ENCODE measurements around the gene DCLRE1B.

The DCLRE1B gene

DNA sequence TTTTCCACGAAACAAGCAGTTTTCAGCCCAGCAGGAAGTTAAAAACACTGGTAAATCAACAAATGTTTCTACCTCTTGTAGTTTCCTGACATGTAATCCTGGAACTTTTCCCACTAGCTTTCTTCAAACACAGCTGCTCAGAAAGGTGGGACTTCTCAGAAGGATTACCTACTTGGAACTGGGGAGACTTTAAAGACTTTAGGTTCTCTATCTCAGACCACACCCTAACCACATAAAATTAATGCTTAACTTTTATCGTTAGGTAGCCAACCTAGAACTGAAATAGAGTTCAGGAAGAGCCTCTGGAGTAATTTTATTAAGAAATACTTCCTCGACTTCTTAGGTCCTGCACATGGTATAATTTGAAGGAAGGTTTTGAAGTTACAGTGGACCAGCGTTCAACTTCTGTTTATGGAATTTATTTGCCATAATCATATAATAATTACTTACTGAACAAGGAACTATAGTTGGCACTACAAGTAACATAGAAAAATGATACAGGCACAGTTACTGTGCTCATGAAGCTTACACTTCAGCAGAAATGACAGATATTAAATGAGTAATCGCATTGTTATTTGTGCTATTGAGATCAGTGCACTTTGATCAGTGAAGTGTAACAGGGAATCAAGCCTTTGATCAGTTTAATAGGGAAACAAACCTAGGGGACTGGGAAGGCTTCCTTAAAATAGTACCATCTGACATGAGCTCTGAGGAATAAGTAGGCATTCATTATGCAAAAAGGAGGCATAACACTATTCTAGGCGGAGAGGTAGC is 17.5 kb upstream of the DCLRE1B start, which contains the start of gene BCL2L15:
Gene BCL2L15, minus strand, starts transcription at position 180 of the 774 bp plus-strand sequence. CDS start 206 bp downstream, outside the sequence.
- no peak for DNase-seq

DNA sequence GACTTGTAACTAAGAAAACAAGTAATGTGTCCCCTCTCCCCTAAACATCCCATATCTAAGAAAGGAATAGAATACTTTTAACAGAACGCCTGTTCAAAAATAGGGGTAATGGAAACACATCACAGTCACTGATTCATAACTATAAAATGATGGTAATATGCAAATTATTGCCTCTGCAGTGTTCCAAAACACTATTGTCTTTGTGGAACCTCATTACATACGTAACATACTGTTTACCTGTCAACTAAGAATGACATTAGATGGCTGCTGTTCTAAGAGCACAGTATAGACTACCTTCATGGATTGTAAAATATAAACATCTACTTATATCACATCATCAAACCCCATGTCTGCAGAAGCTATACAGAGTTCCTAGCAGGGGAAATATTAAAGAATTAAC is 14.3 kb upstream of the DCLRE1B start:
- DNase-seq, result no peak

DNA sequence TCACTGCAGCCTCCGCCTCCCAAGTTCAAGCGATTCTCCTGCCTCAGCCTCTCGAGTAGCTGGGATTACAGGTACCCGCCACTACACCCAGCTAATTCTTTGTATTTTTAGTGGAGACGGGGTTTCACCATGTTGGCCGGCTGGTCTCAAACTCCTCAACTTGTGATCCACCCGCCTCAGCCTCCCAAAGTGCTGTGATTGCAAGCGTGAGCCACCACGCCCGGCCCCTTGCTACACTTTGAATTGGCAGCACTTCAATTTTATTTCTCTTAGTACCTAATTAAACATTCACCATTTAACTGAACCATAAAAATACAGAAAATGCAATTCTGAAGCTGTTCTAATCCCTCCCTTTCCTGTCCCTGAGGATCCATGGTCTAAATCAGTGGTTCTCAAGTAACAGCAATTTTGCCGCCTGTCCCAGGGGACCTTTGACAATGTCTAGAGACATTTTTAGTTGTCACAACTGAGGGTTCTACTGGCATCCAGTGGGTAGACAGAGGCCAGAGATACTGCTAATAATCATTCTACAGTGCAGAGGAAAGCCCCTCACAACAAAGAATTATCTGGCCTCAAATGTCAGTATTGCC is 13.4 kb upstream of the DCLRE1B start:
- DNase-seq, result no peak

DNA sequence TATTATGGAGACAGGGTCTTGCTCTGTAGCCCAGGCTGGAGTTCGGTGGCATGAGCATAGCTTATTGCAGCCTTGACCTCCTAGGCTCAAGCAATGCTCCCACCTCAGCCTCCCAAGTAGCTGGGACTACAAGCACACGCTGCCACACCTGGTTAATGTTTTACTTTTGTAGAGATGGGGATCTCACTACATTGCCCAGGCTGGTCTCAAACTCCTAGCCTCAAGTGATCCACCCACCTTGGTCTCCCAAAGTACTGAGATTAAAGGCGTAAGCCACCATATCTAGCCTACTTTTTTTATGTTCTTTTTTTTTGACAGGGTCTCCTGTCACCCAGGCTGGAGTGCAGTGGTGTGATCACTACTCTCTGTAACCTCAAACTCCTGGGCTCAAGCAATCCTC is 11.9 kb upstream of the DCLRE1B start:
- no peak for DNase-seq

DNA sequence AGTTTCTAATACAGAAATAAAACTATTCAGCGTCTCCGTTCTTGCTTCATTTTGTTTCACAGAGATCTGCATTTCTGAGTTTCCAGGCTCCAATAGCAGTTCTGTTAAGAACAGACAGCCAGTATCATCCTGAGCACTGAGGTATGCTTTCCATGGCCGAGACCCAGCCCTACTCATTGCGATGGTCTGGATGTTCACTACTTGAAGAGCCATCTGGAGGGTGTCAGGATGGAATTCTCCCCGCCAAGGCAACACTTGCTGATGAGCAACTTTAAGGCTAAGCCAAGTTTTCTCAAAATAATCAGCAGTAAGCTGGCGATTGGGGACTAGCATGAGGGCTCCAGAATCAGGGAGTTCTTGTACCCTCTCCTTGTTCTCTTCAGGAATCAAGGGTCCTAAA is 10.0 kb upstream of the DCLRE1B start:
- no peak for DNase-seq

DNA sequence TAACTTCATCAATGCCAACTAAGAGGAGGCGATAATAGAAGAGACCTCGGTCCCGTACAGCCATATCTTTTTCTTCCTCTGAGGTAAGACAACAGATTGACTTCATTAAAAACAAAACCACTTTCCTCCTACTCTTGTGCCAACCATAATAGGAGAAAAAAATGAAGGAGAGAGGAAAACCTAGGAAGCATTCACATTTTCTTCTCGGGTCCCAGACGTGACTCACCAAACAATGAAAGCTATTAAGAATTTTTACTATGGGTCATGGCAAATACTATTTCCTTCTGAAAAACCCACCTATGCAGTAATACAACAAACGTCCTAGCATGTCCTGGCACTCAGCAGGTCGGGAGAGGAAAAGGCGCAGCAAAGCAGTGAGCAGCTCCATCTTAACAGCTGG is 9.2 kb upstream of the DCLRE1B start:
- no peak for DNase-seq

DNA sequence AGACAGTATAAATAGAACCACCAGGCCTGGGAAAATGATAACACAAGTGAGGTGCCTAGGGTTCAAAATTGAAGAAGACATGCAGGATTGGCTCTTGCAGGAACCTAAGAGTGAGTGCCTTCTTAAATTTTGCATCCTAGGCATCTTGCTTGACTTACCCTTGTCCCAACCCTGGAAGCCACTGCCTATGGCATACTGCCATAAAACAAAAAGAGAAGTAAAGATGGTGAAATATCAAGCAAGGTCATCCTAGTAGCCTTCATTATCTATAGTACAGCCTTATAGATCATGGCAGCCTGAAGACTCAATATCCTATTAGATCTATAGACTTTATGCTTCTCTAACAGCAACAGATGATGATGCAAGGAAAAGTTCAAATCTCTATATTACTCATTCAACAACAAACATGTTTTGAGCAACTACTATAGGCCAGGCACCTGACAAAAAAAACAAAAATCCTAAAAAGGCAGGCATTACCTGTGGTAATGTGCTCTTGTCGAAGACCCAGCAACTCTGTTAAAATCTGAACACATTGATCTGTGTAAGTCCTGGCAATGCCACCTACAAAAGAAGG is 6.8 kb upstream of the DCLRE1B start:
- DNase-seq, result no peak

DNA sequence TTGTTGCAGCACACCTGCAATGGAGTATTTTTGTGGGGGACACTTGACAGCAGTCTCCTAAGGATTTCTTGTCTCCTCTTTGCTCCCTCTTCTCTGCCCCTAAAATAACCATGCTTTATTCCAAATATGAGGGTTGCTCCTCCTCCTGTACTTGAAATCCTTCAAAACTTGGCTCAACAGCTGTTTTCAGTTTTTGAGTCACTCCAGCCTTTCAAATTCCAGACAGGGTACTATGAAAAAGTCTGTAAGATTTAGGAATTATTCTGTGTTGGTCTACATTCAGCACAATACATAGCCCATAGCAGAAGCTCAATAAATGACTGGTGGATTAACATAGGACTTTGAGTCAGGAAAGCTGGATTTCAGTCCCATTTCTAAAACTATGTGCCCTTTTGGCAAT is 6.0 kb upstream of the DCLRE1B start:
- DNase-seq, result no peak

DNA sequence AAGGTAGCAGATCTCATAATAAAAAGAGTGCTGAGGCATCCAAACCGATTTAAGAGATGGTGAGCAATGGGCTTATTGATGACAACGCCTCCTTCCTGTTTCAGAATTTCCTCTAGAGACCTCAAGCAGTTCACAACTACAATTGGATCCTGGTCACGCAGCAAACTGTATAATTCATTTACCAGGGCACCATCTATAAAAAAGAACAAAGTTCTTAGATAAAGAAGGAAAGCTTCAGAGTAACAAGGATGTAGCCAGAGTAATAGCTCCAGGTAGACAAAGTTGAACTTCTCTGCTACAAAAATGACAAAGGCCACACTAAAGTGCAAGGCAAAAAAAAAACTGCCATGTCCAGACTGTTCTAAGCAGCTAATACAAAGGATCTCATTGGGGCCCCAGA is 3.9 kb upstream of the DCLRE1B start:
- DNase-seq, result no peak

DNA sequence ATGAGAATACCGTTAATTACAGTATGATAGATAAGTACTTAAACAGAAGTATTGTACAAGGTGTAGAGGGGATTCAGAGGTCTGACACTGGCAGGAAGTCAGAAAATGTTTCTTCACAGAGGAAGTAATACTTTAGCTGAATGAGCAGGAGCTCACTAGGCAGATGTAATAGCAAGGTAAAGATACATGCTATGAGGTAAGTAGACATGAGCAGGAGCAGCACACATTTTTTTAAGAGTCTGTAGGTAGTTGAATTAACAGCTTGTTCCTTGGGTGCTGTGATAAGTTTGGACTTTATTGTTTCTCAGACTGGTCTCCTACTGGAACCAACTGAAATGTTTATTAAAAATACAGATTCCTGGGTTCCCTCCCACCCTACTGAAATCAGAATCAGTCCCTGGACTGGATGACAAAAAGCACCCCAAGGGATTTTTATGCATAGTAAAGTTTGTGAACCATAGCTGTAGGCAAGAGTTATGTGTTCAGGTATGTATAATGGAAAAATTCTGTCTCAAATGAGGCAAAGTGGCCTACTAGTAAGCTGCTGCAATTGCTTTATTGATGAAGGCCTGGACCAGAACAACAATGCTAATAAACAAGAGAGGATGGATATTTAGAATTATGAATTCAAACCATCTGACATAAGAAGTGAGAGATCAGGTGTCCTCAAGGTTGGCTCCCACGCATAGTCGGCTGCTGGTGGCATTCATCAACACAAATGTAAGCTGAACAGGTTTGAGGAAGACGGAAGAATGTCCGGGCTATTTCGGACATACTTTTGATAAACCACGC is 1.4 kb upstream of the DCLRE1B start:
- no peak for DNase-seq

DNA sequence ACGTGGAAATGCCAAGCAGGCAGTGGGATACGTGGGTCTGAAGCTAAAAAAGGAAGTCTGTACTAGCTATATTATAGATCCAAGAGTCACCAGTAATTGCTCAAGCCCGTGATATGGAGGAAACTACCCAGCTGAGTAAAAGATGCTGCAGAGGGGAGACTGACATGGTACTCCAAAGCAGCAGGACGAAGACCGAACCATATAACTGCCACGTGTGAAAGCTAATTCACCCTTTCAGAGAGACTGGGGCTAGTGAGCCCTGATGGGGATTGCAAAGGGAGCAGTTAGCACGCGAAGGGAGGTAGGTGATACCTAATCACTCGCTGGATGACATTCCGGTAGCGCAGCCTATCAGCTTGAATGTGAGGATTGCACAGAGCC is 843 bp upstream of the DCLRE1B start:
- DNase-seq, result peak; percentile 5

DNA sequence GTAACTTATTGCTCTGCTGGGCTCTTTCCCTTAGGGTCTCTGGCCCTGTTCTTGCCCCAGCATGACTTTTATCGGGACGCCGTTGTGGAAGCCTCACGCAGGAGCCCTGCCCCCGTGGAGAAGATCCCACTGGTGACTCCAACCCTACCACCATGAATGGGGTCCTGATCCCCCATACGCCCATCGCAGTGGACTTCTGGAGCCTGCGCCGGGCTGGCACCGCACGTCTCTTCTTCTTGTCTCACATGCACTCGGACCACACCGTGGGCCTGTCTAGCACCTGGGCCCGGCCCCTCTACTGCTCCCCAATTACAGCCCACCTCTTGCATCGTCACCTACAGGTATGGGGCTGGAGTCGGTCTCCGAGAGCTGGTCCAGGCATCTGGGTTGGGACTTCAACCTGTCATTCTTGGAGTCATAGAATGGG is 322 bp downstream of the DCLRE1B start:
- DNase-seq, result peak; percentile 22

DNA sequence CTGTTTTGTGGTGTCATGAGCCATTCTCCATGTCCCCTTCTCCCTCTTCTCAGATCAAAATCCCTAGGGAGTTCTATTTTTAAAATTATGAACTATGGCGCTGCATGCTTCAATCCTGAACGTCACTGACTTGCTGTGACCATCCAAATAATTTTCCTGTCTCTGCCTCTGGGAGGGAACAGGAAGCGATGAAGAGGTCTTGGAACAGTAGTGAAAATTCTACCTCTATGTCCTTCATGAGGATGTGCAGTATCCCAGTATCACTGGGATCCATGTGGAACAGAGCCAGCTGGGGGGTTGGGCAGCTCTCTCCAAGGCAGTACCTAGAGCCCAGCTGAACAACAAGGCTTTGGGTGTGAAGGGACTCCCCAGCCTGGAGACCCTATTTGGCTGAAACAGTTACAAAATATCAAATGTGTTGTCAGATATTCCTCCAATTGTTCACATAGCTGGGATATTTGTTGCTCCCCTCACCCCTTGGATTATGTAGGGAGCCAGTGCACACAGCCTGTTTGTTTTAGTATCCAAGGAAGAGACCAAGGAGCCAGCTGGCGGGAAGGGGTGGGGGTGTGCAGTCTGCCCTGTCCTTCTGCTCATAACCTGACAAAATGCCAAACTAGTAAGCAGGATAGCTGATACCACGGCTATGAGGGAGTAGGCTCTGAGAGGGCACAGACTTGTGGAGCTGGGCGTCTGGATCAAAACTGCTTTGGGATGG is 7.6 kb downstream of the DCLRE1B start:
- DNase-seq, result no peak

DNA sequence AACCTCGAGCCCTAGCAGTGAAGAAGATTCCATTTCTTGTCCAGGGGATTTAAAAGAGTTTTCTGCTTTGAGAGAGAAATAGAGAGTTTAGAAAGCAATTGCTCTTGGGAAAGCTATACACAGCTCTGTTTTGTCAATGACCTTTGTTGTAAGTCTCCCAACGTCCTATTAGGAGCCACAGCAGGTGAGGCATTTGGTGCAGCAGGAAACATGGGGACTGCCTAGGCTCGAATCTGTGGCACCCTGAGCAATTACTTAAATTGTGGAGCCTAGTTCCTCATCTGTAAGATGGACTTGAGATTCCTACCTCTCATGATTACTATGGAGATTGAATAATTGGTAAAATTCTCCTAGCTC is 8.2 kb downstream of the DCLRE1B start:
- DNase-seq, result no peak

DNA sequence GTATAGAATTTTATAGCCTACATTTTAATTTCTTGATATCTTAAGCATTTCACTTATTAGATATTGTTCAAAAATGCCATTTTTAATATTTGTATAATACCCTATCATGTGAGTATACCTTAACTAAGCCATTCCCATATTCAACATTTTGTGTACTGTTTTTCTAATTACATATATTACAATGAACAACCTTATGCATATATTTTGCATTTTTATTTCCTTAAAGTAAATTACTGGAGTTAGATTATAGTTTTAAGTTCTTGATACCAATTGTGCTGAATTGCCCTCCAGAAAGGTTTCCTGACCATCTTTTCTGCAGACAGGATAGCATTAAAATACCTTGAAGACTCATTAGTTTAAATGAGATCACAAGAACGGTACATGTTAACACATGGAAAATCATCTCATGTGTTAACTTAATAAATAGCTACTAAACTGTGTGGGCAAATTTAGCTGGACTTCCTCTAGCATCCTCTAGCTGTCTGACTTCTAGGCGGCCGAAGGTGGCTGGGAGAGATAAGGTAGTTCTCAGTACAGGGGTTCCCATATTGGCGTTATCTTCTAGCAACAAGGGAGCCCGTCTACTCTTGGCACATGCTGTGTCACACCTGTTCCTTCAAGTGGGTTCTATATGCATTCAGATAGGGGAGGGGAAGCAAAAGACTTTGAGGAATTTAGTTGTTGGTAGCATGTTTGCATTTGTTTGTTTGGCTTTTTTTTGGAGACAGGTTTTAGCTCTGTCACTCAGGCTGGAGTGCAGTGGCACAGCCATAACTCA is 8.9 kb downstream of the DCLRE1B start:
- no peak for DNase-seq

DNA sequence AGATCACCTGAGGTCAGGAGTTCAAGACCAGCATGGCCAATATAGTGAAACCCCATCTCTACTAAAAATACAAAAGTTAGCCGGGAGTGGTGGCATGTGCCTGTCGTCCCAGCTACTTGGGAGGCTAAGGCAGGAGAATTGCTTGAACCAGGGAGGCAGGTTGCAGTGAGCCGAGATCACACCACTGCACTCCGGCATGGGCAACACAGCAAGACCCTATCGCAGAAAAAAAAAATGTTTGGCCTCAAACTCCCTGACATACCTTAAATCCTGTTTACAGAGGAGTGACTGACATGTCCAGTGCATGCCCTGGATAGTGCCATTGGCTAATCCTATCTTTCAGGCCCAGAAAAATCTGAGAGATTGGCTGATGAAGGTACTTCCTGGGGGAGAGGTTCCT is 11.8 kb downstream of the DCLRE1B start:
- DNase-seq, result no peak

DNA sequence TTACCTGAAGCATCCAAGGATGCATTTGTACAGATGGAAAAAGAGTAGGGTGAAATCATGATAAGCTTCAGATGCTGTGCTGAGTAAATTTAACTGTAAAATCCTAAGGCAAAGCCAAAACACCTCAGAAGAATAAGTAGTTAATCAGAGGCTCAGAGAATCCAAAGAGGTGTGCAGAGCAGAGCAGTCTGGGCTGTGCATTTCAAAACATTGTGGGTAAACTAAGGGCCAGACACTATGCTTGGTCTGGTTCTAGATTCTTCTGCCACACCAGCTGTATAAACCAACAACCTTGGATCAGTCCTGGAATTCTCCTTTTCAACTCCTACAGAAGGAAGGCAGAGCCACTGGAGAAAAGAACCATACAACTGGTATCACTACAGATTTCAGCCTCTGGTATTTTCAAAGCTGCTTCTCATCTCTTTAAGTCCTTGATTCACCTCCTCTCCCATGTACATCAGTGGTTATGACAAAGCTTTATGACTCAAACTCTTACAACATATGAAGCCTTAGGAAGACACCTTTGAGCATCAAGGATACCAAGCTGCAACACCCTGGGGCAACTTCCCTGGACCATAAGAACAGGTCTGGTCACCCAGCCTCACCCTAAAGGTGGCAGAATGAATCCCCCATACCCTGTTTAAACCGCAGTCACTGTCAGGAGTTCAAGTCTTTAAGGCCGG is 12.4 kb downstream of the DCLRE1B start:
- no peak for DNase-seq

DNA sequence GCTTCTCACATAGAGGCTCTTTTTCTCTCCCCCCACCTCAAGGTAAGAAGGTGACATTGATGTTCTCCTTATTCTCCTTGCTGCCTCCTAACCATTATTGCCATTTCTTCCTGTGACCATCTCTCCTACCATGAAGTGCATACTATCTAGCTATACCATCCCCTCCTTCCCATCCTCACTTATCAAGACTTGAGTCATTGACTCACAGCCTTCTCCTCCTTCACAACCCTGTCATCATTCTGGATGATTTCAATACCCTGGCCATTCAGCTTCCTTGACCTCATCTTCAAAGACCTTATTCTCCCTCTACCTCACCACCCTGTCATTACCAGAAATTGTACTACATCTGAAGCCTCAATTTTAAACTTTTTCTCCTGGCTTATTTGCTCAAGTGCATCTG is 13.1 kb downstream of the DCLRE1B start:
- no peak for DNase-seq

DNA sequence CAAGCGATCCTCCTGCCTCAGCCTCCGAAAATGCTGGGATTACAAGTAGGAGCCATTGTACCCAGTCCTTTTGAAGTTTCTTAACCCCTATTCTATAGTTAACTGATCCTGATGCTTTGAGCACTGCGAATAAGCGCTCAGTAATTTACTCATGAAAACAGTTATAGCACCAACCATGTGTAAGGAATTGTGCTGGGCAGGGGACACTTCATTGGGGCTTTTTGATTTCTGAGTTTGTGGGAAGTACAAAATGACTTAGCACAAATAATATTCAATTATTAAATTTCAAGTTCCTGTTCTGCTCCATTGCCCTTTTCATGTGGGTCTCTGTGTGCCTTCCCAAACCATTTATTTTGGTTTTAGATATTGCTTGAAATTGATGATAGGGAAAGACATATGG is 17.8 kb downstream of the DCLRE1B start:
- no peak for DNase-seq

DNA sequence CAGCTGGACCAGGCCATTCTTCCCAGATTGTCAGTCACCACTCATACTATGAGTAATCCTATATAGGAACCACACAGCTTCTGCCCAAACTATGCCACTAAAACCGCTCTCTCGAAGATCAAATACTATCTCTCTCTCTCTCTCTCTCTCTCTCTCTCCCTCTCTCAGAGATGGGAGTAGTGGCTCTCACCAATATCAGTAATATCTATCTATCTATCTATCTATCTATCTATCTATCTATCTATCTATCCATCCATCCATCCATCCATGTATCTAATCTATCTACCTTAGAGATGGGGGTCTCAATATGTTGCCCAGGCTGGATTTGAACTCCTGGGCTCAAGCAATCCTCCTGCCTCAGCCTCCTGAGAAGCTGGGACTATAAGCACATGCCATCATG is 19.3 kb downstream of the DCLRE1B start:
- DNase-seq, result no peak

DNA sequence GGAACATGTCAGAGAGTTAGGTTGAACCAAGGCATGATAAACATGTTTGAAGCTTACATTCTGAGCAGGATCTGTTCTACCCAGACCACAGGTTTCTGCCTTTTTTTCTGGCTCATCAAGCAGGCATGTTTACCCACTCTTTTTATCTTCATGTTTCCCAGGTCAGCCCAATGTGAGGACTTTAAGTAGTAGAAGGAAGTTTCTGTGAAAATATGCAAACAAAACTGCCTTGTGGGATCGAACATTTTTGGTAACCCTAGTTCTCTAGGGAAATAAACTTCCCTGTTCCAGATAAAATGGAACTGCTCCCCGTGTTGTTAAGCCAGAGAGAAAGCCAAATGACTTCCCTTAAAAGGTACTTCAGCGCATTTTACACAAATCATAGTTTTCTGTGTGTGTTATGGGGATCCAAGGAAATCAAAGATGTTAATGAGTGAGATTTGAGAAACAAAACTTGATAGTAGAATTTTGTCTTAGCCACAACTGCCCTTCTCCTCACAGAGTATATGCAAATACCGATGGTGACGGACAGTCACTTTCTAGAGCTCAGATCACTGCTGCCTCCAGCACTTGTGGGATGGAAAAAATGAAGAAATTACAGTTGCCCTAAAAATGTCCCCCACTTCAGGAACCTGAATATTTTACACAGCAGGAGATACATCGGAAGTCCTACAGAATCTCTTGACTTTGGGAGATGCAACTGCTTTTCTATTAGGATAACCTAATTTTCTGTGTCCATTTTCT is 23.2 kb downstream of the DCLRE1B start:
- peak; percentile 11 for DNase-seq

Data from RPMI8226 (cell line).